WTC11 (cell line): Measurements from ENCODE around the gene CSNK1E.

ENCODE experiments used
- AFF4 ChIP-seq: sonication (generic); formaldehyde crosslinking; IDR thresholded peaks from 2 replicates; pipeline ENCODE4 v1.8.1; 2023; ENCODE audit warnings: mild to moderate bottlenecking, missing genetic modification reagents, borderline replicate concordance
- CBFB ChIP-seq: sonication (generic); formaldehyde crosslinking; IDR thresholded peaks from 2 replicates; pipeline ENCODE4 v1.8.1; 2022; ENCODE audit warnings: mild to moderate bottlenecking, low read depth, missing genetic modification reagents
- FOXP1 ChIP-seq: sonication (generic); formaldehyde crosslinking; IDR thresholded peaks from 2 replicates; pipeline ENCODE4 v1.8.0; 2022; ENCODE audit warnings: missing genetic modification reagents, mild to moderate bottlenecking, moderate library complexity, borderline replicate concordance
- IRF2 ChIP-seq: sonication (generic); formaldehyde crosslinking; IDR thresholded peaks from 2 replicates; pipeline ENCODE4 v1.8.0; 2022; ENCODE audit warnings: low read depth, missing genetic modification reagents, borderline replicate concordance
- MAX ChIP-seq: sonication (generic); formaldehyde crosslinking; IDR thresholded peaks from 2 replicates; pipeline ENCODE4 v1.8.0; 2022; ENCODE audit warnings: mild to moderate bottlenecking, missing genetic modification reagents
- NFE2L1 ChIP-seq: sonication (generic); formaldehyde crosslinking; IDR thresholded peaks from 2 replicates; pipeline ENCODE4 v1.8.1; 2023; ENCODE audit warnings: missing genetic modification reagents
- SMAD3 ChIP-seq: sonication (generic); formaldehyde crosslinking; IDR thresholded peaks from 2 replicates; pipeline ENCODE4 v1.8.0; 2022; ENCODE audit warnings: missing genetic modification reagents, mild to moderate bottlenecking, borderline replicate concordance
- SP1 ChIP-seq: sonication (generic); formaldehyde crosslinking; conservative IDR thresholded peaks from 2 replicates; pipeline ENCODE4 v1.8.1; 2022; ENCODE audit warnings: missing genetic modification reagents
- TP53 ChIP-seq: sonication (generic); formaldehyde crosslinking; IDR thresholded peaks from 2 replicates; pipeline ENCODE4 v1.8.1; 2023; ENCODE audit warnings: mild to moderate bottlenecking, missing genetic modification reagents
- USF2 ChIP-seq: sonication (generic); formaldehyde crosslinking; IDR thresholded peaks from 2 replicates; pipeline ENCODE4 v1.8.1; 2023; ENCODE audit warnings: mild to moderate bottlenecking, missing genetic modification reagents, moderate library complexity
- ZBTB43 ChIP-seq: sonication (generic); formaldehyde crosslinking; IDR thresholded peaks from 2 replicates; pipeline ENCODE4 v1.8.1; 2023; ENCODE audit warnings: mild to moderate bottlenecking, missing genetic modification reagents
- ZNF219 ChIP-seq: sonication (generic); formaldehyde crosslinking; IDR thresholded peaks from 2 replicates; pipeline ENCODE4 v1.8.0; 2023; ENCODE audit warnings: missing genetic modification reagents, mild to moderate bottlenecking, borderline replicate concordance
- TF ChIP-seq, protein P1 (sequence below): fragments of 200-600 bp; IDR thresholded peaks from 2 replicates; pipeline ENCODE4 v1.8.0; 2022; ENCODE audit warnings: antibody characterized with exemption
- TF ChIP-seq, protein P2 (sequence below): sonication (generic); formaldehyde crosslinking; IDR thresholded peaks from 2 replicates; pipeline ENCODE4 v1.8.1; 2022; ENCODE audit warnings: low read depth, missing genetic modification reagents, borderline replicate concordance

- TF ChIP-seq, protein P1, sequence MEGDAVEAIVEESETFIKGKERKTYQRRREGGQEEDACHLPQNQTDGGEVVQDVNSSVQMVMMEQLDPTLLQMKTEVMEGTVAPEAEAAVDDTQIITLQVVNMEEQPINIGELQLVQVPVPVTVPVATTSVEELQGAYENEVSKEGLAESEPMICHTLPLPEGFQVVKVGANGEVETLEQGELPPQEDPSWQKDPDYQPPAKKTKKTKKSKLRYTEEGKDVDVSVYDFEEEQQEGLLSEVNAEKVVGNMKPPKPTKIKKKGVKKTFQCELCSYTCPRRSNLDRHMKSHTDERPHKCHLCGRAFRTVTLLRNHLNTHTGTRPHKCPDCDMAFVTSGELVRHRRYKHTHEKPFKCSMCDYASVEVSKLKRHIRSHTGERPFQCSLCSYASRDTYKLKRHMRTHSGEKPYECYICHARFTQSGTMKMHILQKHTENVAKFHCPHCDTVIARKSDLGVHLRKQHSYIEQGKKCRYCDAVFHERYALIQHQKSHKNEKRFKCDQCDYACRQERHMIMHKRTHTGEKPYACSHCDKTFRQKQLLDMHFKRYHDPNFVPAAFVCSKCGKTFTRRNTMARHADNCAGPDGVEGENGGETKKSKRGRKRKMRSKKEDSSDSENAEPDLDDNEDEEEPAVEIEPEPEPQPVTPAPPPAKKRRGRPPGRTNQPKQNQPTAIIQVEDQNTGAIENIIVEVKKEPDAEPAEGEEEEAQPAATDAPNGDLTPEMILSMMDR = no peak
- TF ChIP-seq ZNF219 (no peak), SMAD3 (CRISPR knock-in tag) (no peak), MAX (CRISPR knock-in tag) (no peak), TP53 (CRISPR knock-in tag) (no peak), NFE2L1 (no peak), USF2 (CRISPR knock-in tag) (no peak), SP1 (CRISPR knock-in tag) (no peak), CBFB (CRISPR knock-in tag) (no peak), AFF4 (no peak), IRF2 (CRISPR knock-in tag) (no peak), ZBTB43 (CRISPR knock-in tag) (no peak), FOXP1 (no peak)
- TF ChIP-seq, protein P2, sequence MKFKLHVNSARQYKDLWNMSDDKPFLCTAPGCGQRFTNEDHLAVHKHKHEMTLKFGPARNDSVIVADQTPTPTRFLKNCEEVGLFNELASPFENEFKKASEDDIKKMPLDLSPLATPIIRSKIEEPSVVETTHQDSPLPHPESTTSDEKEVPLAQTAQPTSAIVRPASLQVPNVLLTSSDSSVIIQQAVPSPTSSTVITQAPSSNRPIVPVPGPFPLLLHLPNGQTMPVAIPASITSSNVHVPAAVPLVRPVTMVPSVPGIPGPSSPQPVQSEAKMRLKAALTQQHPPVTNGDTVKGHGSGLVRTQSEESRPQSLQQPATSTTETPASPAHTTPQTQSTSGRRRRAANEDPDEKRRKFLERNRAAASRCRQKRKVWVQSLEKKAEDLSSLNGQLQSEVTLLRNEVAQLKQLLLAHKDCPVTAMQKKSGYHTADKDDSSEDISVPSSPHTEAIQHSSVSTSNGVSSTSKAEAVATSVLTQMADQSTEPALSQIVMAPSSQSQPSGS (CRISPR knock-in tag) = no peak
Measured at GRCh38 chr22:38244106-38244505, 73.1 kb downstream of the CSNK1E start.
